Neural progenitor cell (in vitro differentiated cells): ENCODE results near the gene TFG. TPM values are rescaled to one million over a fixed set of nuclear protein-coding genes. Genes with fewer than 3 reads are reported as not detected.

ENCODE experiments used
- DNase-seq: peaks from one replicate; pipeline ENCODE4 v3.0.0-alpha.2; 2016; ENCODE audit warnings: low spot score
- H2AFZ ChIP-seq: fragments of 200-600 bp; sonication (generic); replicated peaks from 2 replicates; pipeline ENCODE4 v1.6.1; 2016; ENCODE audit warnings: antibody characterized with exemption
- H3F3A ChIP-seq: fragments of 200-600 bp; sonication (generic); 2 replicates; pipeline ENCODE4 v1.6.1; 2016; ENCODE audit warnings: antibody characterized with exemption, low read depth
- H3K27ac ChIP-seq: fragments of 200-600 bp; sonication (generic); 2 replicates; pipeline ENCODE4 v1.5.1; 2016; ENCODE audit warnings: mild to moderate bottlenecking
- H3K27me3 ChIP-seq: fragments of 200-600 bp; sonication (generic); 2 replicates; pipeline ENCODE4 v1.6.1; 2016; ENCODE audit warnings: mild to moderate bottlenecking, moderate library complexity
- H3K36me3 ChIP-seq: fragments of 200-600 bp; sonication (generic); 2 replicates; pipeline ENCODE4 v1.5.1; 2016
- H3K4me1 ChIP-seq: fragments of 200-600 bp; sonication (generic); 2 replicates; pipeline ENCODE4 v1.6.1; 2016; ENCODE audit warnings: mixed run types
- H3K4me2 ChIP-seq: fragments of 200-600 bp; sonication (generic); 2 replicates; pipeline ENCODE4 v1.6.1; 2016
- H3K4me3 ChIP-seq: fragments of 200-600 bp; sonication (generic); 2 replicates; pipeline ENCODE4 v1.5.1; 2016
- H3K79me2 ChIP-seq: fragments of 200-600 bp; sonication (generic); 2 replicates; pipeline ENCODE4 v1.6.1; 2016; ENCODE audit warnings: low read depth
- H3K9ac ChIP-seq: fragments of 200-600 bp; sonication (generic); 2 replicates; pipeline ENCODE4 v1.6.1; 2016
- H3K9me3 ChIP-seq: fragments of 200-600 bp; sonication (generic); 2 replicates; pipeline ENCODE4 v1.5.1; 2016; ENCODE audit warnings: low read depth
- H4K20me1 ChIP-seq: fragments of 200-600 bp; sonication (generic); 2 replicates; pipeline ENCODE4 v1.6.1; 2016; ENCODE audit warnings: low read depth
- H3K27ac Mint-ChIP-seq: 3 replicates; pipeline ENCODE4 v1.8.0; 2021; ENCODE audit warnings: mixed read lengths
- H3K27me3 Mint-ChIP-seq: 2 replicates; pipeline ENCODE4 v1.8.0; 2022; ENCODE audit warnings: low read depth, mild to moderate bottlenecking, inconsistent platforms, moderate library complexity, mixed read lengths; ENCODE audit not compliant: insufficient read depth
- H3K36me3 Mint-ChIP-seq: 3 replicates; pipeline ENCODE4 v1.8.0; 2021; ENCODE audit warnings: mixed read lengths
- H3K4me1 Mint-ChIP-seq: 3 replicates; pipeline ENCODE4 v1.8.0; 2021; ENCODE audit warnings: mixed read lengths
- H3K4me3 Mint-ChIP-seq: 3 replicates; pipeline ENCODE4 v1.8.0; 2021; ENCODE audit warnings: mild to moderate bottlenecking, moderate library complexity, mixed read lengths
- H3K9me3 Mint-ChIP-seq: 3 replicates; pipeline ENCODE4 v1.8.0; 2020; ENCODE audit warnings: mixed read lengths
- CTCF ChIP-seq: fragments of 200-600 bp; sonication (generic); IDR thresholded peaks from 2 replicates; pipeline ENCODE4 v1.5.1; 2017; ENCODE audit warnings: antibody characterized with exemption, mild to moderate bottlenecking
- EZH2 ChIP-seq: fragments of 200-600 bp; sonication (generic); IDR thresholded peaks from 2 replicates; pipeline ENCODE4 v1.6.1; 2017; ENCODE audit warnings: antibody characterized with exemption, mild to moderate bottlenecking, moderate library complexity
- EZH2phosphoT487 ChIP-seq: fragments of 200-600 bp; sonication (generic); IDR thresholded peaks from 2 replicates; pipeline ENCODE4 v1.6.1; 2017; ENCODE audit warnings: antibody characterized with exemption
- total RNA-seq: library from RNA; depleted of rRNA; stranded (reverse); fragments of >200 nt; gene quantifications from 2 replicates; pipeline ENCODE4 v1.2.3, GENCODE V29; 2015; ENCODE audit warnings: low replicate concordance

The TFG gene
- total RNA-seq, 1 donor from 2014 or later, result 105 TPM

GRCh38 chr3:100695696-100696095 lies 13.6 kb upstream of the TFG start:
- DNase-seq, result no peak
- H3K36me3 Mint-ChIP-seq, result no peaks in the 10 kb centered on the region
- Histone ChIP-seq H3K4me3 (no peak overlapping the region), H4K20me1 (no peaks in the 10 kb centered on the region), H3K9me3 (no peaks in the 10 kb centered on the region), H3K36me3 (no peaks in the 10 kb centered on the region), H3K27me3 (peaks cover 7% of the 10 kb centered on the region), H3K4me1 (no peaks in the 10 kb centered on the region), H3K27ac (no peak overlapping the region), H3K79me2 (no peaks in the 10 kb centered on the region), H3K9ac (no peak overlapping the region), H3F3A (no peaks in the 10 kb centered on the region), H3K4me2 (no peak overlapping the region), H2AFZ (no peak overlapping the region)
- TF ChIP-seq EZH2 (no peak), EZH2phosphoT487 (no peak), CTCF (no peak)
- H3K27me3 Mint-ChIP-seq, result no peaks in the 10 kb centered on the region
- no peaks in the 10 kb centered on the region for H3K4me1 Mint-ChIP-seq
- H3K9me3 Mint-ChIP-seq, result no peaks in the 10 kb centered on the region
- H3K27ac Mint-ChIP-seq, result no peak overlapping the region
- no peak overlapping the region for H3K4me3 Mint-ChIP-seq

GRCh38 chr3:100696161-100696560 lies 13.1 kb upstream of the TFG start:
- no peak for DNase-seq
- no peaks in the 10 kb centered on the region for H4K20me1 ChIP-seq
- H3K27ac ChIP-seq, result no peak overlapping the region

GRCh38 chr3:100697172-100697571 lies 12.1 kb upstream of the TFG start:
- H2AFZ ChIP-seq, result no peak overlapping the region

More at GRCh38 chr3:100696161-100696560, 13.1 kb upstream of the TFG start:
- Histone ChIP-seq H3K4me3 (no peak overlapping the region), H3K9me3 (no peaks in the 10 kb centered on the region), H3K79me2 (no peaks in the 10 kb centered on the region), H3K4me1 (no peaks in the 10 kb centered on the region), H3K9ac (no peak overlapping the region), H3K27me3 (peaks cover 7% of the 10 kb centered on the region), H2AFZ (no peak overlapping the region), H3K4me2 (no peak overlapping the region), H3F3A (no peaks in the 10 kb centered on the region), H3K36me3 (no peaks in the 10 kb centered on the region)
- Mint-ChIP-seq H3K9me3 (no peaks in the 10 kb centered on the region), H3K27me3 (no peaks in the 10 kb centered on the region), H3K27ac (no peak overlapping the region), H3K4me3 (no peak overlapping the region), H3K4me1 (no peaks in the 10 kb centered on the region), H3K36me3 (no peaks in the 10 kb centered on the region)
- no peak for TF ChIP-seq CTCF
- TF ChIP-seq EZH2phosphoT487, result no peak
- TF ChIP-seq EZH2, result no peak

More at GRCh38 chr3:100697172-100697571, 12.1 kb upstream of the TFG start:
- Histone ChIP-seq H3K79me2 (no peaks in the 10 kb centered on the region), H3F3A (no peaks in the 10 kb centered on the region), H3K4me1 (no peaks in the 10 kb centered on the region), H3K27ac (no peak overlapping the region), H3K27me3 (peaks cover 7% of the 10 kb centered on the region), H4K20me1 (no peaks in the 10 kb centered on the region), H3K4me2 (no peak overlapping the region), H3K9ac (no peak overlapping the region), H3K9me3 (no peaks in the 10 kb centered on the region), H3K4me3 (no peak overlapping the region), H3K36me3 (no peaks in the 10 kb centered on the region)
- no peak for TF ChIP-seq CTCF
- no peak for TF ChIP-seq EZH2phosphoT487
- no peak for TF ChIP-seq EZH2
- Mint-ChIP-seq H3K4me1 (no peaks in the 10 kb centered on the region), H3K4me3 (no peak overlapping the region), H3K27ac (no peak overlapping the region), H3K27me3 (no peaks in the 10 kb centered on the region), H3K9me3 (no peaks in the 10 kb centered on the region), H3K36me3 (no peaks in the 10 kb centered on the region)
- no peak for DNase-seq
